GM18520 (cell line): ENCODE measurements around the gene ZW10.
"Not testable (repeated sequence)": the region's sequence is repeated elsewhere in the genome, so short reads cannot be mapped to it uniquely, and the experiment has no call there.

Source experiments
- ATAC-seq: cut with Tn5 transposase; IDR thresholded peaks from one replicate; pipeline ENCODE4 v1.9.1; 2021; ENCODE audit not compliant: unreplicated experiment

The ZW10 gene

DNA sequence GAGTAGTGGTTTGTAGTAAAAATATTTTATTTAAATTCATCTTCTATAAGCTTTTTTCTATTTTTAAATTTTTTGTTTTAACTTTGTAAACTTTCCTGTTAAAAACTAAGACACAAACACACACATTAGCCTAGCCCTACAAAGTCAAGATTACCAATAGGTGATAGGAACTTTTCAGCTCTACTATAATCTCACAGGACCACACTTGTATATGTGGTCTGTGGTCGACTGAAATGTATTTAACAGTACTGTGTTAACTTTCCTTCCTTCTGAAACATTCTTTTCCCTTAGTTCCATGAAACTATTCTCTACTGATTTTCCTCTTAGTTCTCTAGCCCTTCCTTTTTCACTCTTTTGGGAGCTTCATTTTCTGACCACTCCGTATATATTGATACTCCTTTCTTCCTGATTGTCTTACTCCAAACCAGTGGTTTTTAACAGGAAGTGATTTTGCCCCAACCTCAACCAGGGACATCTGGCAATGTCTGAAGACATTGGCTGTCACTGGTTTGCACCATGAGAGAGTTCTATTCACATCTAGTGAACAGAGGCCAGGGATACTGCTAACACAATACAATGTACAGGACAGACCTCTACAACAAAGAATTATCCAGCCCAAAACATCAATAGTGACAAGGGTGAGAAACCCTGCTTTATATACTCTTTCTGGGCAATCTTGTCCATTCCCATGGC, 8.8 kb downstream of the ZW10 start:
- no peak for ATAC-seq

GRCh38 chr11:113763040-113763439, 10.5 kb downstream of the ZW10 start:
- ATAC-seq = not testable (repeated sequence)

- ATAC-seq = no peak
Observed at GRCh38 chr11:113760241-113760640, 13.3 kb downstream of the ZW10 start.

- ATAC-seq = no peak
Observed at GRCh38 chr11:113752932-113753331, 20.6 kb downstream of the ZW10 start.

GRCh38 chr11:113736323-113736722, 37.2 kb downstream of the ZW10 start:
- ATAC-seq = no peak

GRCh38 chr11:113732092-113732491, 41.4 kb downstream of the ZW10 start:
- no peak for ATAC-seq

DNA sequence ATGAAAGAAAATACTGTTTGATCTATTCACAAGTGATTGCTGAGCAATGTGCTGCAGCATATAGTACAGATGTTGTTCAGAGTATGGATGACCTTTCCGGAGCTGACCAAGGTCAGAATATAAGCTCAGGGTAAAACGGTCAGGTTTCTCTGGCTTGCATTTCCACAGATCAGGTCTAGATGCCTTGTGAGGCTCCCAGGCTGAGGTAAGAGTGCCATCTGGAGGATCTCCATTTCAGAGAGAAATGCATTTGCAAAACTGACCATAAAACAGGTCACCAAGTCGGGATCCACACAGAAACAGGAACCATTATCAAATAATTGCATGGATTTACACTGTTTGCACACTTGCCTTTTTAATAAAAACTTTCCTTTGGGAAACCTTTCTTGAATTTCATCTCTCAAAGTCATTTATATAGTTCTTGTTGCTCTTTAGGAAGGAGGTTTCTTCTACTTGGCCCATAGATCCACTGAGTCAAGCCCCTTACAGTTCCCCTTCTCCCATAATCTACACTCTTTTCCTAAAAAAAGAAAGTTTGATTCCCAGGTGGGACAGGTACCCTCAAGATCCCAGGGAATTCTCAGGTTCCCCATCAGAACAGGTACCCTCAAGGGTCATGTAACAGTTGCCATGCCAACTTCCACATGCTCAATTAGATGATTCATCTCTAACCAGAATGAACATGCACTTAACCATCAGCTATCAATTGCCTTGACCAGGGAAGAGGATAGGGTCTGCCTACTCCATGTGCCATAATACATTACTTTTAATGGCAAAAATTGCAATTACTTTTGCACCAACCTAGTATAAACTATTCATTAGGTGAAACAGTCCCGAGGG, 42.4 kb downstream of the ZW10 start:
- no peak for ATAC-seq

DNA sequence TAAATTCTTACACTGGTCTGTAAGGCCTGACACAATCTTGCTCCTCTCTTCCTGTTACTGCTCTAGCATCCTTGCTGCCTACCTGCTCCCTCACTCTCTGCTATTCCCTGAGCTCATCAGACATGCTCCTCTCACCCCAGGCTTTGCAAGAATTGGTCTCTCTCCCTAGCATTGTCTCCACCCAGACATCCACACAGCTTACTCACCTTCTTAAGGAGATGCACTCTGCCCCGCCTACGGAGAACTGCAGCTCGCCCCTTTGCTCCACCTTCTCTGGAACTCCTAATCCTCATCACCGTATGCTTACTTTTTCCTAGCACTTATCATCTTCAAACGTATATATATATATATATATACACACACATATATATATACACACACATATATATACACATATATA, 44.0 kb downstream of the ZW10 start:
- ATAC-seq = no peak

DNA sequence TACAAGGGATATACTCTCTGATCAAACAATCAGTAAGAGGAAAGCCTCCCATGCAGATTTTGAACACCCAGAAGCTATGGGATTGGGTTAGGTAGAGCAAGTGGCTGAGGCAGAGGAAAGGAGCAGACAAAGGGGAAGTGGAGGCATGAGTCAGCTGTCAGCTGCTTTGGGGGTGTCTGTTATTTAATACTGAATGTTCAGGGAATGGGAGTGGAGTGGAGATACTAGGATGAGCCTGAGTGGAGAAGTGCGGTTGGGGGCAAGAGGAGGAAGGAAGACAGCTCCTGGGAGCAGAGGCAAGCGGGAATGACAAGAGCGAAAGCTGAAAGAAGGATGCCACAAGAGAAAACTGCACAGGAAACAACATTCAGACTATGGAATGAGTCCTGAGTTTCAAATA, 44.7 kb downstream of the ZW10 start:
- ATAC-seq = no peak

DNA sequence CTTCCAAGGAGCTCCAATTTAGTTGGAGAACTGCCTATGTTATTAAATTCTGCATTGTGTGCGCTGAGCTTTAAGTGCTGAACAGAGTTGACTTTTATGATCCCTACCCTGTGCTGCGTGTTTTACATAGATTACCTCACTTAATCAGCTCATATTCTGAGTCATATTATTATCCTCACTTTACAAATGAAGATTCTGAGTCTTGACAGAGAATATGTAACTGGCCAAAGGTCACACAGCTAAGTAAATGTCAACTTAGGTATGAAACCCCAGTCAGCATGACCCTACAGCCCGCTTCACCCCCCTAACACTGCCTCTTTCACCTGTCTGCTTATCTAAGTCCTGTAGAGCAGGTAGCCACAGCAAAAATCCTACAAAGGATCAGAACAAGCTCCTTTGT, 47.6 kb downstream of the ZW10 start:
- ATAC-seq = no peak

DNA sequence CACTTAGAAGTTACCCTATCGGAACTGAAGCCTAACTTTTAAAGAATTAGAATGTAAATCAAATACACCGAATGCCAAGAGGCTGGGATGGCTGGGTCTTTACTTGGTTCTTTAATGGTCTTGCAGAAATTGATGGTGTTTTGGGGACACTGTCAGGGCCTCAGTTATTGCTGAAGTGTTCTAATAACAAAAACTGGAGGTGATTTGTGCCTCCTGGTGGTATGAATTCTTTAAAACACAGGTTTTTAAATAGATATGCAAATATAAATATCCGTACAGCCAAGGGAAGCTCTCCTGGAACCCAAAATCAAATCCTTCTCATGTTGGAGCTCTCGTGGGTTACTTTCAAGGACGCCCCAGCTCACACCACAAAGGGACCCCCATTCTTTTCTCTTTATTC, 48.1 kb downstream of the ZW10 start:
- no peak for ATAC-seq

DNA sequence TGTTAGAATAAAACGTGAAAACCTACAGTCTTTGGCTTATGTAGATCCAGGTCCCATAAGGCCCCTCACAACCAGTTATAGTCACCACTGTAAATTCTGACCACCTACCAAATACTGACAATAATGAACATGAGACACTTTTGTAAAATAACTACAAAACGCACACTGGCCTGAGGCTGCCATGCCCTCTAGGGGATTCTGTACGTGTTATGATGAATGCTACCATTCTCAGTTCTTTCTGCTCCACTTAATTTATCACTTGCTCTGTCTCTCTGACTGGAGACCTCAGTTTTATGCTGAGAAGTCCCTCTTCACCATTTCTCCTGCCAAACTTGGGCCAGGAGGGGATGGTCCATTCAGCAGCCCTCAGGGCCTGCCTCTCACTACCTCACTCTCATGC, 48.7 kb downstream of the ZW10 start:
- ATAC-seq = no peak

DNA sequence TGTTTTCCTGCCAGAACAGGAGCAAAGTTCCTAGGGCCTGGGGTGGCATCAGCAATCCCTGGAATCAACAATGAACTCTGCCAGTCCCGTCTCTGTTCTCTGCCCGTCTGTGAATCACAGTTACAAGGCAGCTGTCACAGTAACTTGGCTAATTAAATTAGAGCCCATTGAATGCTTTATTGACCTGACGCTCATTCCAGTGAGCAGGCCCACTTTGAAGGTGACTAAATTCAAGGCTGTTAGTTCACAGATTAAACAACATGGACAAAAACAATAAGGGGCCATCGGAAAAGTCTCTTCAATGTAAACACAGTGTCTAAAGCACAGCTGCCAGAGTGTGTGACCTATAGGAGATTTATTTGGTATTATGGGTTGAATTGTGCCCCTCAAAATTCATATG, 49.7 kb downstream of the ZW10 start:
- ATAC-seq = no peak

DNA sequence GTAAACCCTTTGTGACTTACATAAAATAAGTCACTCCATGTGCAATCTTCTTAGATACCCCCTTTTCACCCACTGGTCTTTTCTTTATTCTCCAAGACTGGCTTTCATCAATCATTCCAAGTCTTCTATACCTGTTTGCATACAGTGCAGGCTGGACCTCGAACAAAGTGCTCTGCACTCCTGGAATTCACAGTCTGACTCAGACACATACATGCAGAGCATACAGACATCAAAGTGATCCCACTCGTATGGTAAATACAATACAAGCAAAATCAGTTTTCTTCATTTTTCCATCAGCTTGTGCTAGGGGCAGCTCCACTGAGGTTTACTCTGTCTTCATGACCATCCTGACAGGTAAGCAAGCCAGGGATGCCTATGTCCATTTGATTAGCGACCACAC, 50.6 kb downstream of the ZW10 start:
- ATAC-seq = no peak

- ATAC-seq = no peak
Observed at GRCh38 chr11:113722221-113722620, 51.3 kb downstream of the ZW10 start.

DNA sequence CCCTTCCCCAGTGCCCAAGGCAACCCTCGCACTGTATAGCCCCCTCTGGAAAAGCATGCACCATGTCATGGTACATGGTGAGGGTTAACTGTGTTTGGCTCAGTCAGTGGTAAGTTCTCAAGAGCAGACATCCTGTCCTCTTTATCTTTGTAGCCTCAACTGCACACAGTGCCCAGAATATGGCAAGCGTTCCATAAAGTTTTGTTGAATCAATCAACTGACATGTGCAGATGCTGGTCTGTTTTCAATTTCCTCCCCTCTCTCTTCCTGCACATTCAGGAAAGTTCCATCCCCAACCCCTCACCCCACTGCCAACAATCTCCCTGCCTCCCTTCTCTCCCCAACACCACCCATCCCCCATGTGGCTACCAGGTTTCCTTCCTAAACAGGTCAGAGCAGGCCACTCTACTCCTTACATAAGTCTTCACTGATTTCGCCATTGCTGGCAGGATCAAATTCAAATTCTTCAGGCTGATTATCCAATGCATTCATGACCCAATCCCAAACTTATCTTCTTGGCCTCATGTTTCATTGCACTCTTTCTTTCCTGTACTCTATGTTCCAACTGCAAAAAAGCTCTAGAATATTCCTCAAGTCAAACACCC, 51.9 kb downstream of the ZW10 start:
- no peak for ATAC-seq

DNA sequence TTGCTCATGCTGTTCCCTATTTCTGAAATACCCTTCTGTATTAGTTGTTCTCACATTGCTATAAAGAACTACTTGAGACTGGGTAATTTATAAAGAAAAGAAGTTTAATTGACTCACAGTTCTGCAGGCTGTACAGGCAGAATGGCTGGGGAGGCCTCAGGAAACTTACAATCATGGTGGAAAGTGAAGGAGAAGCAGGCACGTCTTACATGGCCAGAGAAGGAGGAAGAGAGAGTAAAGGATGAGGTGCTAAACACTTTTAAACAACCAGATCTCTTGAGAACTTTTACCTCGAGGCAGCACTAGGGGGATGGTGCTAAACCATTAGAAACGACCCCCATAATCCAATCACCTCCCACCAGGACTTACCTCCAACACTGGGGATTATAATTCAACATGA, 53.0 kb downstream of the ZW10 start:
- not testable (repeated sequence) for ATAC-seq

GRCh38 chr11:113715882-113716625, 57.4 kb downstream of the ZW10 start:
- ATAC-seq = no peak

- no peak for ATAC-seq
Observed at GRCh38 chr11:113715273-113715672, 58.2 kb downstream of the ZW10 start.

- no peak for ATAC-seq
Observed at GRCh38 chr11:113710989-113711388, 62.5 kb downstream of the ZW10 start.

DNA sequence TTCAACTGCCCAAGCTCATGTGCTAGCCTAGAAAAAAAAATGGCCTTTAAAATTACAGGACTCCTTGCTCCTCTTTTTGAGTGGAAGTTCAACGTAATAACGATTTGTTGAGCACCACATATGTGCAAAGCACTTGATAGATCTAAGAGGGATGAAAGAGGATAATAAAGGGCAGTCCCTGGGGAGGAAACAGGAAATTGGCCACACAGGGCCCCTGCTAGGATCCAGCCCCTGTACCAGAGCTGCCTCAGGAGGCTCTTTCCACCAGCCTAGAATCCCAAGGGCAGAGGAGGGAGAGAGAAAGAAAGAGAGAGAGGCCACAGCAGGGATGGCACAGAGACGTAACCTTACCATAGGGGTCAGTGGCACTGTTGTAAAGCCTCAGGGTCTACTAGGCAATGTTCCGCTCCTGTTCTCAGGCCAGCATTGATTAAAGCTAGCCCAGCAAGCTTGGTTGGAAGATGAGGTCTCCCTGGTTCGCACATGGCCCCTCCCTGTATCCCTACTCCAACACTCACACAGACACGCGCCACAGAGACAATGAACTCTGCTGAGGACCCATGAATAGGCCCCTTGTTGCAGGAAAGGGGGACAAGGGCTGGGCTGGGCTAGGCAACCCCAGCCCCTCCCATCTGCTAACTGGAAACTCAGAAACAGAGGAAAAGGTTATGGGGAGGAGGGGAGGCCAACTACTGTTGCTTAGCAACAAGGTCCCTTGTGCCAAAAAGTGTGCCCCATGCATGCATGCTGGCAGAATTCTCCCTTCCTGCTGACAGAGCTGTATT, 67.4 kb downstream of the ZW10 start, which contains the start of gene TMPRSS5:
TSS of gene TMPRSS5 (minus strand) at position 438 of the 785 bp plus-strand sequence. CDS start at position 354, 84 bp downstream.
- ATAC-seq = no peak
